Left cardiac atrium (tissue), 4 donors: ENCODE results near the gene SLC16A1. TPM values are rescaled to one million over a fixed set of nuclear protein-coding genes. Genes with fewer than 3 reads are reported as not detected.
"Not testable (repeated sequence)": the region's sequence is repeated elsewhere in the genome, so short reads cannot be mapped to it uniquely, and the experiment has no call there.

Experiments
- ATAC-seq, 2 donors: fragments of 200-7000 bp; cut with Tn5 transposase; one replicate each; pipeline ENCODE4 v1.9.1; 2020; ENCODE audit warnings: mild to moderate bottlenecking in 2 of 2, moderate library complexity in 2 of 2
- DNase-seq: peaks from one replicate; pipeline ENCODE4 v3.0.0-alpha.2; 2020
- intact Hi-C, 2 donors: fragments of 100-400 bp; cut with DNase I; formaldehyde crosslinking; loops; one replicate each; pipeline versions ENCODE4 v1.14.1 to v1.15.1; 2022 to 2023
- long read RNA-seq: library from polyadenylated mRNA; unstranded; transcript quantifications from one replicate; pipeline ENCODE4 v2.0.0, GENCODE V29; 2021
- total RNA-seq, 2 donors: library from RNA; stranded (reverse); fragmentation: NEBNext Ultra II Directional; extraction: Animal tissue kit (Norgen Biotek cat#: 25700); gene quantifications; one replicate each; pipeline ENCODE4 v1.2.1, GENCODE V29; 2021
- donor health status: DM: no; HTN: yes; CAD: no.
- donor health status: DM: no; HTN: yes; CAD: no; lungs with severe emphysema.
- donor health status: DM: yes; HTN: yes; CAD: no.
- donor health status: Dilated cardiomyopathy.

The SLC16A1 gene
- 10 to 100 TPM; 54.0 to 80.0 TPM for total RNA-seq
- long read RNA-seq, full-length matches to known transcripts: 61 of 78 reads
- long read RNA-seq, partial matches to known transcripts: 13 of 78 reads
- long read RNA-seq, other reads (novel, unspliced or antisense): 4 of 78 reads

GRCh38 chr1:112955773-112956543 lies at the start of gene SLC16A1:
Gene SLC16A1 (minus strand): TSS chr1:112956196. CDS start chr1:112929308, 26,888 bp downstream.
- ATAC-seq: peak; percentile 94 to 97
- DNase-seq: peak; percentile 95
- intact Hi-C loops: loop anchor here (5.0 to 10.0 kb wide), 4 partner anchors 71 to 239 kb away; partner anchors contain the start of gene PPM1J (in 1 of the 2)

- intact Hi-C loops: no loop called here
- no peak for DNase-seq
- no peak for ATAC-seq
Observed at GRCh38 chr1:113003751-113004690, 48.0 kb upstream of the SLC16A1 start.

- ATAC-seq (no peak), DNase-seq (no peak)
- intact Hi-C loops: no loop called here
Observed at GRCh38 chr1:113002297-113002696, 46.3 kb upstream of the SLC16A1 start.

GRCh38 chr1:112998592-112999235 lies 42.7 kb upstream of the SLC16A1 start:
- intact Hi-C loops: no loop called here
- peak; percentile 79 for DNase-seq
- ATAC-seq: peak; percentile 84 to 93

- no peak for DNase-seq
- intact Hi-C loops: no loop called here
- ATAC-seq: peak; percentile 74 to 80
Observed at GRCh38 chr1:112997781-112998180, 41.8 kb upstream of the SLC16A1 start.

- intact Hi-C loops: no loop called here
- no peak for DNase-seq
- ATAC-seq: peak in 1 of 2 donors; percentile 17
Observed at GRCh38 chr1:112995890-112996289, 39.9 kb upstream of the SLC16A1 start.

- DNase-seq, ATAC-seq, intact Hi-C loops: not testable (repeated sequence)
Observed at GRCh38 chr1:112995021-112995420, 39.0 kb upstream of the SLC16A1 start.

GRCh38 chr1:112992780-112993179 lies 36.8 kb upstream of the SLC16A1 start:
- intact Hi-C loops: no loop called here
- DNase-seq: no peak
- ATAC-seq: no peak

GRCh38 chr1:112991402-112992120 lies 35.6 kb upstream of the SLC16A1 start:
- no peak for ATAC-seq
- intact Hi-C loops: no loop called here
- DNase-seq: no peak

- ATAC-seq (no peak), DNase-seq (no peak)
- intact Hi-C loops: no loop called here
Observed at GRCh38 chr1:112990271-112990670, 34.3 kb upstream of the SLC16A1 start.

GRCh38 chr1:112988367-112988766 lies 32.4 kb upstream of the SLC16A1 start:
- DNase-seq (no peak), ATAC-seq (peak; percentile 17 to 81)
- intact Hi-C loops: no loop called here

- ATAC-seq (no peak), DNase-seq (no peak)
- intact Hi-C loops: no loop called here
Observed at GRCh38 chr1:112985123-112985522, 29.1 kb upstream of the SLC16A1 start.

GRCh38 chr1:112983537-112984131 lies 27.6 kb upstream of the SLC16A1 start:
- DNase-seq (no peak), ATAC-seq (no peak)
- intact Hi-C loops: no loop called here

- DNase-seq (no peak), ATAC-seq (peak; percentile 85 to 89)
- intact Hi-C loops: no loop called here
Observed at GRCh38 chr1:112982853-112983536, 27.0 kb upstream of the SLC16A1 start.

GRCh38 chr1:112982328-112982727 lies 26.3 kb upstream of the SLC16A1 start:
- intact Hi-C loops: no loop called here
- DNase-seq (no peak), ATAC-seq (no peak)

GRCh38 chr1:112981834-112982233 lies 25.8 kb upstream of the SLC16A1 start:
- intact Hi-C loops, ATAC-seq, DNase-seq: not testable (repeated sequence)

GRCh38 chr1:112981426-112981825 lies 25.4 kb upstream of the SLC16A1 start:
- ATAC-seq (no peak), DNase-seq (no peak)
- intact Hi-C loops: no loop called here

- intact Hi-C loops: no loop called here
- ATAC-seq: no peak
- no peak for DNase-seq
Observed at GRCh38 chr1:112975336-112975735, 19.3 kb upstream of the SLC16A1 start.
